ENCODE data around the gene MAP2K5. TPM values are rescaled to one million over a fixed set of nuclear protein-coding genes. Genes with fewer than 3 reads are reported as not detected.
"Not testable (repeated sequence)": the region's sequence is repeated elsewhere in the genome, so short reads cannot be mapped to it uniquely, and the experiment has no call there.

Gene MAP2K5
- total RNA-seq, 1 donor from 2014 or later: 29.0 TPM

- Mint-ChIP-seq H3K4me1 (ENCODE audit: low read depth, unreplicated experiment) (peaks cover 11% of the 10 kb centered on the region), H3K4me3 (ENCODE audit: unreplicated experiment) (no peak overlapping the region), H3K27ac (ENCODE audit: unreplicated experiment) (no peak overlapping the region), H3K27me3 (ENCODE audit: unreplicated experiment) (no peaks in the 10 kb centered on the region), H3K36me3 (ENCODE audit: unreplicated experiment) (peaks cover 4% of the 10 kb centered on the region), H3K9me3 (ENCODE audit: unreplicated experiment) (no peaks in the 10 kb centered on the region)
- no peak for DNase-seq
- TF ChIP-seq, protein P1, sequence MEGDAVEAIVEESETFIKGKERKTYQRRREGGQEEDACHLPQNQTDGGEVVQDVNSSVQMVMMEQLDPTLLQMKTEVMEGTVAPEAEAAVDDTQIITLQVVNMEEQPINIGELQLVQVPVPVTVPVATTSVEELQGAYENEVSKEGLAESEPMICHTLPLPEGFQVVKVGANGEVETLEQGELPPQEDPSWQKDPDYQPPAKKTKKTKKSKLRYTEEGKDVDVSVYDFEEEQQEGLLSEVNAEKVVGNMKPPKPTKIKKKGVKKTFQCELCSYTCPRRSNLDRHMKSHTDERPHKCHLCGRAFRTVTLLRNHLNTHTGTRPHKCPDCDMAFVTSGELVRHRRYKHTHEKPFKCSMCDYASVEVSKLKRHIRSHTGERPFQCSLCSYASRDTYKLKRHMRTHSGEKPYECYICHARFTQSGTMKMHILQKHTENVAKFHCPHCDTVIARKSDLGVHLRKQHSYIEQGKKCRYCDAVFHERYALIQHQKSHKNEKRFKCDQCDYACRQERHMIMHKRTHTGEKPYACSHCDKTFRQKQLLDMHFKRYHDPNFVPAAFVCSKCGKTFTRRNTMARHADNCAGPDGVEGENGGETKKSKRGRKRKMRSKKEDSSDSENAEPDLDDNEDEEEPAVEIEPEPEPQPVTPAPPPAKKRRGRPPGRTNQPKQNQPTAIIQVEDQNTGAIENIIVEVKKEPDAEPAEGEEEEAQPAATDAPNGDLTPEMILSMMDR (IDR thresholded peaks at IDR 0.05; ENCODE audit: partially characterized antibody, unreplicated experiment): no peak
Observed at GRCh38 chr15:67611370-67612369, 69.2 kb downstream of the MAP2K5 start.

GRCh38 chr15:67613211-67613610, 70.7 kb downstream of the MAP2K5 start:
- H3K9me3 Mint-ChIP-seq (ENCODE audit: unreplicated experiment): no peaks in the 10 kb centered on the region
- peaks cover under 1% of the 10 kb centered on the region for H3K36me3 Mint-ChIP-seq (ENCODE audit: unreplicated experiment)
- TF ChIP-seq, protein P1 (IDR thresholded peaks at IDR 0.05; ENCODE audit: partially characterized antibody, unreplicated experiment): no peak
- no peaks in the 10 kb centered on the region for H3K27me3 Mint-ChIP-seq (ENCODE audit: unreplicated experiment)
- no peak for DNase-seq
- peaks cover 11% of the 10 kb centered on the region for H3K4me1 Mint-ChIP-seq (ENCODE audit: low read depth, unreplicated experiment)
- H3K4me3 Mint-ChIP-seq (ENCODE audit: unreplicated experiment): no peak overlapping the region
- no peak overlapping the region for H3K27ac Mint-ChIP-seq (ENCODE audit: unreplicated experiment)

GRCh38 chr15:67613708-67614107, 71.2 kb downstream of the MAP2K5 start:
- H3K4me3 Mint-ChIP-seq (ENCODE audit: unreplicated experiment): no peak overlapping the region
- H3K27ac Mint-ChIP-seq (ENCODE audit: unreplicated experiment): no peak overlapping the region
- H3K36me3 Mint-ChIP-seq (ENCODE audit: unreplicated experiment): no peaks in the 10 kb centered on the region
- H3K4me1 Mint-ChIP-seq (ENCODE audit: low read depth, unreplicated experiment): peaks cover 11% of the 10 kb centered on the region
- no peaks in the 10 kb centered on the region for H3K27me3 Mint-ChIP-seq (ENCODE audit: unreplicated experiment)
- no peak for DNase-seq
- no peaks in the 10 kb centered on the region for H3K9me3 Mint-ChIP-seq (ENCODE audit: unreplicated experiment)
- TF ChIP-seq, protein P1 (IDR thresholded peaks at IDR 0.05; ENCODE audit: partially characterized antibody, unreplicated experiment): peak; percentile 47

- H3K27me3 Mint-ChIP-seq (ENCODE audit: unreplicated experiment); H3K9me3 Mint-ChIP-seq (ENCODE audit: unreplicated experiment); H3K27ac Mint-ChIP-seq (ENCODE audit: unreplicated experiment); DNase-seq; H3K36me3 Mint-ChIP-seq (ENCODE audit: unreplicated experiment); H3K4me3 Mint-ChIP-seq (ENCODE audit: unreplicated experiment): not testable (repeated sequence)
- peaks cover 11% of the 10 kb centered on the region for H3K4me1 Mint-ChIP-seq (ENCODE audit: low read depth, unreplicated experiment)
Observed at GRCh38 chr15:67615131-67615534, 72.6 kb downstream of the MAP2K5 start.

DNA sequence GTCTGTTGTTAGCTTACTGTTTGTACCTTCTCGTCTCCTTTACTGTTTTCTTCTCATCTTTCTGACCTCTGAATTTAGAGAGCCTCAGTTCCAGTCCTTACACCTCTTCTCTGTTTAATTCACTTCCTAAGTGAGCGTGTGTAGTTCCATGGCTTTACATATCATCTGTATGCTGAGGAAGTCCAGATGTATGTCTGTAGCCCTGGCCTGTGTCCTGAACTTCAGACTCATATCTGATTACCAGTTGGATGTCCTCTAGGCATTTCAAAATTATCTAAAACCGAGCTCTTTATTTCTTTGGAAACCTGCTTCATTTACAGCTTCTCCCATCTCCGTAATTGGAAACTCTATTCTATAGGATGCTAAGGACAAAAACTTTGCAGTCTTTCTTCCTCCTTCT, 75.8 kb downstream of the MAP2K5 start:
- TF ChIP-seq, protein P1 (IDR thresholded peaks at IDR 0.05; ENCODE audit: partially characterized antibody, unreplicated experiment): no peak
- Mint-ChIP-seq H3K27me3 (ENCODE audit: unreplicated experiment) (no peaks in the 10 kb centered on the region), H3K9me3 (ENCODE audit: unreplicated experiment) (peaks cover 2% of the 10 kb centered on the region), H3K4me3 (ENCODE audit: unreplicated experiment) (no peak overlapping the region), H3K4me1 (ENCODE audit: low read depth, unreplicated experiment) (peaks cover 8% of the 10 kb centered on the region), H3K36me3 (ENCODE audit: unreplicated experiment) (peaks cover 5% of the 10 kb centered on the region), H3K27ac (ENCODE audit: unreplicated experiment) (no peak overlapping the region)
- DNase-seq: no peak
